AG09309 (cell line): ENCODE results near the gene NR5A1.

Source experiments
- DNase-seq: peaks from one replicate; pipeline ENCODE4 v3.0.0-alpha.2; 2010; ENCODE audit warnings: low read depth
- H3K4me3 ChIP-seq: 2 replicates; pipeline ENCODE4 v1.5.1; 2011; ENCODE audit warnings: mild to moderate bottlenecking, low read depth, low read length, moderate library complexity; ENCODE audit not compliant: control insufficient read depth
- CTCF ChIP-seq: IDR thresholded peaks from 2 replicates; pipeline ENCODE4 v1.5.1; 2011; ENCODE audit warnings: mild to moderate bottlenecking, low read depth, low read length, inconsistent platforms; ENCODE audit not compliant: insufficient read depth, control insufficient read depth; ENCODE audit errors: missing control alignments

The NR5A1 gene

GRCh38 chr9:124440786-124441185, 66.4 kb downstream of the NR5A1 start:
- no peak for TF ChIP-seq CTCF
- no peak for DNase-seq
- no peak overlapping the region for H3K4me3 ChIP-seq

- no peak for DNase-seq
- TF ChIP-seq CTCF: no peak
Observed at GRCh38 chr9:124439686-124440243, 67.4 kb downstream of the NR5A1 start.

GRCh38 chr9:124439086-124439485, 68.1 kb downstream of the NR5A1 start:
- DNase-seq: no peak
- TF ChIP-seq CTCF: no peak
- no peak overlapping the region for H3K4me3 ChIP-seq

More at GRCh38 chr9:124439686-124440243, 67.4 kb downstream of the NR5A1 start:
- no peak overlapping the region for H3K4me3 ChIP-seq

GRCh38 chr9:124438091-124438490, 69.1 kb downstream of the NR5A1 start:
- no peak overlapping the region for H3K4me3 ChIP-seq
- DNase-seq: no peak
- no peak for TF ChIP-seq CTCF

GRCh38 chr9:124437086-124437485, 70.1 kb downstream of the NR5A1 start:
- no peak for DNase-seq
- no peak overlapping the region for H3K4me3 ChIP-seq
- no peak for TF ChIP-seq CTCF

- H3K4me3 ChIP-seq: no peak overlapping the region
- no peak for TF ChIP-seq CTCF
- no peak for DNase-seq
Observed at GRCh38 chr9:124436320-124436719, 70.9 kb downstream of the NR5A1 start.
